Neutrophil (primary cell): Measurements from ENCODE around the gene JAKMIP3.

Experiments
- H3K27ac ChIP-seq: fragments of 200-600 bp; sonication (generic); 2 replicates; pipeline ENCODE4 v1.5.1; 2016; ENCODE audit warnings: mild to moderate bottlenecking, moderate library complexity
- H3K27me3 ChIP-seq: fragments of 200-600 bp; sonication (generic); 2 replicates; pipeline ENCODE4 v1.6.0; 2016; ENCODE audit warnings: mild to moderate bottlenecking
- H3K36me3 ChIP-seq: fragments of 200-600 bp; sonication (generic); 2 replicates; pipeline ENCODE4 v1.5.1; 2017
- H3K4me1 ChIP-seq, 2 experiments: fragments of 200-600 bp in 1 of 2; sonication (generic) in 1 of 2; 1 replicate in 1 of 2; 2 replicates in 1 of 2; pipeline versions ENCODE4 v1.5.1 to v1.6.1; 2013 to 2016; ENCODE audit warnings: low read depth in 1 of 2, low read length in 1 of 2, mild to moderate bottlenecking in 1 of 2, moderate library complexity in 1 of 2; ENCODE audit not compliant: control insufficient read depth in 1 of 2, insufficient read depth in 1 of 2
- H3K4me3 ChIP-seq, 2 experiments: fragments of 200-600 bp in 1 of 2; sonication (generic) in 1 of 2; 1 replicate in 1 of 2; 2 replicates in 1 of 2; pipeline ENCODE4 v1.5.1; 2013 to 2016; ENCODE audit warnings: low read depth in 1 of 2, low read length in 1 of 2, mild to moderate bottlenecking in 1 of 2, moderate library complexity in 1 of 2
- H3K9me3 ChIP-seq: fragments of 200-600 bp; sonication (generic); 2 replicates; pipeline ENCODE4 v1.5.1; 2016
- CTCF ChIP-seq: fragments of 200-600 bp; sonication (generic); IDR thresholded peaks from 2 replicates; pipeline ENCODE4 v1.5.1; 2016; ENCODE audit warnings: antibody characterized with exemption

Gene JAKMIP3

GRCh38 chr10:132062116-132062515, 3.6 kb upstream of the JAKMIP3 start:
- TF ChIP-seq CTCF = no peak

GRCh38 chr10:132062641-132063390, 2.9 kb upstream of the JAKMIP3 start:
- no peaks in the 10 kb centered on the region for H3K9me3 ChIP-seq
- H3K4me1 ChIP-seq = no peaks in the 10 kb centered on the region
- peaks cover 57% of the 10 kb centered on the region for H3K27me3 ChIP-seq
- H3K36me3 ChIP-seq = no peaks in the 10 kb centered on the region
- H3K4me3 ChIP-seq = no peak overlapping the region
- no peak for TF ChIP-seq CTCF
- H3K27ac ChIP-seq = no peak overlapping the region

More at GRCh38 chr10:132062116-132062515, 3.6 kb upstream of the JAKMIP3 start:
- Histone ChIP-seq H3K27ac (no peak overlapping the region), H3K27me3 (peaks cover 55% of the 10 kb centered on the region), H3K4me1 (no peaks in the 10 kb centered on the region), H3K9me3 (no peaks in the 10 kb centered on the region), H3K36me3 (no peaks in the 10 kb centered on the region), H3K4me3 (no peak overlapping the region)

- Histone ChIP-seq H3K27ac (no peak overlapping the region), H3K4me3 (no peak overlapping the region), H3K9me3 (no peaks in the 10 kb centered on the region), H3K27me3 (peaks cover 57% of the 10 kb centered on the region), H3K36me3 (no peaks in the 10 kb centered on the region), H3K4me1 (no peaks in the 10 kb centered on the region)
- no peak for TF ChIP-seq CTCF
These were observed 2.3 kb upstream of the JAKMIP3 start for GRCh38 chr10:132063432-132063831.

GRCh38 chr10:132064082-132064755, 1.5 kb upstream of the JAKMIP3 start:
- Histone ChIP-seq H3K27ac (no peak overlapping the region), H3K4me1 (no peaks in the 10 kb centered on the region), H3K36me3 (no peaks in the 10 kb centered on the region), H3K9me3 (no peaks in the 10 kb centered on the region), H3K4me3 (no peak overlapping the region), H3K27me3 (peaks cover 57% of the 10 kb centered on the region)
- TF ChIP-seq CTCF = no peak

GRCh38 chr10:132064771-132065437, 842 bp upstream of the JAKMIP3 start:
- H3K4me1 ChIP-seq = no peaks in the 10 kb centered on the region
- no peak overlapping the region for H3K27ac ChIP-seq
- peaks cover 53% of the 10 kb centered on the region for H3K27me3 ChIP-seq
- H3K9me3 ChIP-seq = no peaks in the 10 kb centered on the region
- no peaks in the 10 kb centered on the region for H3K36me3 ChIP-seq
- no peak for TF ChIP-seq CTCF
- no peak overlapping the region for H3K4me3 ChIP-seq
